GM12865 (cell line): Measurements from ENCODE around the gene PLXNC1.

Experiments used
- DNase-seq: peaks from one replicate; pipeline ENCODE4 v3.0.0; 2010; ENCODE audit warnings: low read depth
- H3K4me3 ChIP-seq: 2 replicates; pipeline ENCODE4 v1.5.1; 2011; ENCODE audit warnings: mild to moderate bottlenecking, low read depth, low read length, control low read depth
- TF ChIP-seq, protein P1 (sequence below): IDR thresholded peaks from 2 replicates; pipeline ENCODE4 v1.5.1; 2011; ENCODE audit warnings: low read length, control low read depth, low read depth, inconsistent platforms; ENCODE audit not compliant: insufficient read depth; ENCODE audit errors: missing control alignments

Gene PLXNC1

DNA sequence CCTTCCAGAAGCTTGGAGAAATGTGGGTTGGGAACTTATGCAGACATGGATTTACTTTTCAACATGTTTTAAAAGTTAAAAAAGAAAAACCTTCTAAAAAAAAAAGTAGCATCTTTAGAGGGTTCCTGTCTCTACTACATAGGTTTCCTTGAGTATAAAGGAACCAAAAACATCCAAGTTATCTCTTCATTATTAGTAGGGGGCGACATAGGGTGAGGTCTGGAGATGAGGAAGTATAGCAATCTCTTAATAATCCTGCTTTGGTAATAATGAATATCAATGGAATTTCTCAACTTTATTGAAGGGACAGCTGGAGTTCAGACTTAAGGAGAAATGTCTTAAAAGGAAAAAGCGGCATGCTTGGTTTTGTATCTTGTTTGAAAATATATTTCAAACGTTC lies 6.5 kb upstream of the PLXNC1 start:
- no peak overlapping the region for H3K4me3 ChIP-seq
- TF ChIP-seq, protein P1, sequence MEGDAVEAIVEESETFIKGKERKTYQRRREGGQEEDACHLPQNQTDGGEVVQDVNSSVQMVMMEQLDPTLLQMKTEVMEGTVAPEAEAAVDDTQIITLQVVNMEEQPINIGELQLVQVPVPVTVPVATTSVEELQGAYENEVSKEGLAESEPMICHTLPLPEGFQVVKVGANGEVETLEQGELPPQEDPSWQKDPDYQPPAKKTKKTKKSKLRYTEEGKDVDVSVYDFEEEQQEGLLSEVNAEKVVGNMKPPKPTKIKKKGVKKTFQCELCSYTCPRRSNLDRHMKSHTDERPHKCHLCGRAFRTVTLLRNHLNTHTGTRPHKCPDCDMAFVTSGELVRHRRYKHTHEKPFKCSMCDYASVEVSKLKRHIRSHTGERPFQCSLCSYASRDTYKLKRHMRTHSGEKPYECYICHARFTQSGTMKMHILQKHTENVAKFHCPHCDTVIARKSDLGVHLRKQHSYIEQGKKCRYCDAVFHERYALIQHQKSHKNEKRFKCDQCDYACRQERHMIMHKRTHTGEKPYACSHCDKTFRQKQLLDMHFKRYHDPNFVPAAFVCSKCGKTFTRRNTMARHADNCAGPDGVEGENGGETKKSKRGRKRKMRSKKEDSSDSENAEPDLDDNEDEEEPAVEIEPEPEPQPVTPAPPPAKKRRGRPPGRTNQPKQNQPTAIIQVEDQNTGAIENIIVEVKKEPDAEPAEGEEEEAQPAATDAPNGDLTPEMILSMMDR = no peak
- no peak for DNase-seq

DNA sequence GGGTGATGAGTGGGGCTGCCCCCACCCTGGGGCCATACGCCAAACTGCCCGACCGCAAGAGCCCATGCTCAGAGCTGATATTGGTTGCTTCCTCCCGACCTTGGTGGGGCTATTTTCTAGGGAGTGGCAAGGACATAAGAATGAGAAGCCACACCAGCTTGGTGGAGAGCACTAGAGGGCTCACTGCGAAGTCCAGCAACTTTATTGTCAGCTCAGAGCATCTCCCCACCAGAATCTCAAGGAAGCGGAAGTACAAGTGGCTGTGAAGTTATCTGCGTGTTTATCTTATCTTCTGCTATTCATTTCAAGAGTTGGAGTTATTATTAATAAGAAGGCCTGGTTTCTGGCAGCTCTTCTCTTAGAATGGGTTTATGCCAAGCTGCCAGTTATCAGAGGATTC lies 4.9 kb upstream of the PLXNC1 start:
- TF ChIP-seq, protein P1 = no peak
- no peak for DNase-seq
- no peak overlapping the region for H3K4me3 ChIP-seq

DNA sequence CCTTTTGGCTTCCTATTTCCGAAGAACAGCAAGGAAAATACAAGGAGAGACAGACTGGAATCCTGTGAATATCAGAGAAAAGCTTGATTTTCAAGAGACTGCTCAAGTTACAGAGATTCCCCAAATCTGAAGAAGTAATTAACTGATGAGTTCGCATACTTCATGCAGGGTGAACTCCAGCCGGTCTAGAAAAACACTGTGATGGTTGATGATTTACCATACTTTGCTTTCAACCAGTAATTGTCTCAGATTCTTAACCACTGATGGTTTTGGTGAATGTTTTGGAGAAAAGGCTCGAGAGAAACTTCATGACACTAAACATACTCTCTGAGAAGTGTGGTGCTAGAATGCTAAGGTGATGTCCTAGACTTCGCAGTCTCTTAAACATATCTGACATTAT lies 4.4 kb upstream of the PLXNC1 start:
- H3K4me3 ChIP-seq = no peak overlapping the region
- no peak for DNase-seq
- TF ChIP-seq, protein P1 = no peak

DNA sequence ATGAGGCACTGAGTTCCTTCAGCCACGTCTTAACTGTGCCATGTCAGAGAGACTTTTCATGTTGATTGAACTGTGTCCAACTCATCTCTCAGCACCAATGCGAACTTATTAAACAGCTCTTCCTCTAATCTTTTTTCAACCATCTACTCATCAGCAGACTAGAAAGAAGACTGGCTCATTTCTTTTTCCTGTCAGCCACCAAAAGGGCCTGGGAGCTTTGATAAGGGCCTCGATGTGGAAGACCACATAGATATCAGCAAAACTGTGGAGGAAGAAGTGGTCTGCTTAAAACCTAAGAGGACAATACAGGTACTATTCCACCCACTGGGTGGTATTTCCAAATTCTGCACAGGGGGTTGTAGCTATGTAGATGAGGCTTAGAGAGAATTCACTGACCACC lies 3.6 kb upstream of the PLXNC1 start:
- no peak for DNase-seq
- TF ChIP-seq, protein P1 = no peak
- H3K4me3 ChIP-seq = no peak overlapping the region

DNA sequence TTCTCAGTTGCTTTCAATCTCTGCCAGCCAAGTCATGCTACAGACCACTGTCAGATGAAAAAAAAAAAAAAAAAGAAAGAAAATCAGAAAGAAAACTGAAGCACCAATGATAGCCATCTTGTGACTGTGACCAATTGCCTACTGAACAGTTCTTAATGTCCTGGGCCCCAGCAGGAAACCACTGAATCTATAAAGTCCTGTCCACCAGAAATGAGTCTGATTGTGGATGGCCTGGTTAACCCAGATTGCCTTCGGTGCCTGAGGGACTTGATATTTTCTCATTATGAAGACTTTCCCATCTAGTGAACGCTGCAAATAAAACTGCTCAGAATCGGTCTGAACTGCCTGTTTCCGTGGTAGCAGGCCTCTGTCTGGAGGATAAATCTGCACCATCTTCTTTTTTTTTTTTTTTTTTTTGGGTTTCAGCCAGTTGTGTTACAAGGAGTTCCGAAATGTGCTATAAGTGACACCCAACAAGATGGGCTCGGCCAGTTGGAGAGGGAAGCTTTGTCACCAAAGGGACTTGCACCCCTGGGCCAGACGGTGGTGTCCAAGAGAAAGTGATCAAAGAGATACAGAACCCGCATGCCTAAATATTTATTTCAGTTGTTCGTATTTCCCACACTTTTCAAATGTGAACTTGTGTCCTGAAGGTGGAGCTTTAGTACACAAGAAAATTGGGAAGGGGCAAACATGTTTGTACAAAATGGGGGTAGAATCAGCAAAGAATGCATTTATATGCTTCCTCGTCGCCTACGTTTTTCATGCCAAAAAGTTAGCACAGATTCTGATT lies 3.0 kb upstream of the PLXNC1 start:
- no peak for DNase-seq
- no peak overlapping the region for H3K4me3 ChIP-seq

DNA sequence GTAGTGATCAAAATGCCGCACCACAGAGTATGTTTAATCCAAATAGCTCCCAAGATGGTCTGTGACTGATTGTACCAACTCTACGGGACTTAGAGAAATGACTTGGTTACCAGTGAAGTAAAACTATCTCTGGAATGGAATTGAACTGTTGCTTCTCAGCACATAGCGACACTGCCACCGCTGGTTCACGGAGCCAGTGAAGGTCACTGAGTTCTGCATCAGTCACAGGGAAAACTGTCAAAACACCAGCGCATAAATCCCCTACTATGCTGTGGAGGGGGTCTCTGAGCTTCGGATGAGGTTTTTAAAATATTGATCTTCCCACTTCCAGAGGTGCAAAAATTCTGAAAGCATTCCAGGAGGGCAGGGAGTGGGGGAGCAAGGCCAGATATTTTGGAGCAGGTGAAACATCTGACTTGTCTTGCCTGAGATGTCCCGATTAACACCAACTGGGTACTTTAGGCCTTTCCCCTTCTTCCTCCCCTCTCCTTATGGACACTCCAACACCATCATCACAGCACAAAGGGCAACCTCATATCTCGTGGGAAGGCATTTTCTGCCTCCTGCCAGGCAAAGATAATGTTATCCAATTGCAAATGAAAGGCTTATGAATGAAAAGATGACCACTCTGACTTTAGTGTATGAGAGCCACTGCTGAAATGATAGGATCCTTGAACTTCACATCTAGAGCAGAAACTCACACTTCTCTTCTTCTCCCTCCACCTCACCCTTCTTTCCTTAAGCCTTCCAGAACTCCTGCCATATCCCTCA lies 2.0 kb upstream of the PLXNC1 start:
- H3K4me3 ChIP-seq = no peak overlapping the region
- DNase-seq = no peak
- TF ChIP-seq, protein P1 = no peak

More for the DNA sequence above, 3.0 kb upstream of the PLXNC1 start:
- TF ChIP-seq, protein P1 = no peak
